ENCODE data around the gene FAM170B.

FAM170B gene

DNA sequence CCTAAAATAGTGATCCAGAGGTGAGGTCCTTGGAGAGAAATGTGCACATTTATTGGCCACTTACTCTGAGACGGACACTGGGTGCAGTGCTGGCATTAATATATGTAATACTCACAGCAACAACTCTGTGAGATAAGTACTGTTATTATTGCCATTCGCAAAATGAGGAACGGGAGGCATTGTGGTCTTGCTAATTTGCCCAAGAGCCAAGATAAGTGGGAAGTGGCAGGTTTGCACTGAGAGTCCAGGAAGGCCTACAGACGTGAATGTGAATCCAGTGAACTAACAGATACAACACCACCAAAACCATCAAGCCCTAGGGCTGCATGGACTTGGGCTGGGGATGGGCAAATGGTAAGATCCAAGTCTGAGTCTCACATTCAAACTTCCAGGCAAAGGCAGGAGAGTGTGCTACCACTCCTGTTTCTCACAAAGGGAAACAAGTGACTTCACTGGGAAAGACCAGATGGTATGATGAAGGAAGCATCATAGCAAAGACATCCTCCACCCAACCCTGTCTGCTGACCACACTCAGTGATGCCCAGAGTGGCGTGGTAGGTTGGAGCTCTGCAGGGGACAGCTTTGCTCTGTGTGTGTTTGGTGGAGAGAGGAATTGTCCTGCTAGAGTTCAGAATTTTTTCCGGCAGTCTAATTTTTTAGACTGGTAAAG is 35.1 kb upstream of the FAM170B start:
- DNase-seq (ENCODE audit: low spot score) = no peak

DNA sequence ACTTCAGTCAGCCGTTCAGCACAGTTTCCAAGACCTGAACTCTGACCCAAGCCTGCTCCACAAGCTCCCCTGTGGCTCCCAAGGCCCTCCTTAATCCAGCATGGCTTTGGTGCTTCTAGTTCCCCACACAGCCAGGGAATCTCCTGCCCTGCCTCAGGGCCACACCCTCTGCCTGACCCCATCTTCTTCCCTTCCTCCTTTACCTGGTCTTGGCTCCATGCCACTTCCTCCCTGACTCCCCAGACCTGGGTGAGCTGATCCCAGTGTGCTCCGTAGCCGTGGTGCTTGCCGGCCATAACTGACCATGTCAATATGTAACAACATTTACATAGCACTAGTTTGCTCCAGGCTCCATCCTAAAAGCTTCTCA is 34.3 kb upstream of the FAM170B start:
- DNase-seq (ENCODE audit: low spot score) = no peak

DNA sequence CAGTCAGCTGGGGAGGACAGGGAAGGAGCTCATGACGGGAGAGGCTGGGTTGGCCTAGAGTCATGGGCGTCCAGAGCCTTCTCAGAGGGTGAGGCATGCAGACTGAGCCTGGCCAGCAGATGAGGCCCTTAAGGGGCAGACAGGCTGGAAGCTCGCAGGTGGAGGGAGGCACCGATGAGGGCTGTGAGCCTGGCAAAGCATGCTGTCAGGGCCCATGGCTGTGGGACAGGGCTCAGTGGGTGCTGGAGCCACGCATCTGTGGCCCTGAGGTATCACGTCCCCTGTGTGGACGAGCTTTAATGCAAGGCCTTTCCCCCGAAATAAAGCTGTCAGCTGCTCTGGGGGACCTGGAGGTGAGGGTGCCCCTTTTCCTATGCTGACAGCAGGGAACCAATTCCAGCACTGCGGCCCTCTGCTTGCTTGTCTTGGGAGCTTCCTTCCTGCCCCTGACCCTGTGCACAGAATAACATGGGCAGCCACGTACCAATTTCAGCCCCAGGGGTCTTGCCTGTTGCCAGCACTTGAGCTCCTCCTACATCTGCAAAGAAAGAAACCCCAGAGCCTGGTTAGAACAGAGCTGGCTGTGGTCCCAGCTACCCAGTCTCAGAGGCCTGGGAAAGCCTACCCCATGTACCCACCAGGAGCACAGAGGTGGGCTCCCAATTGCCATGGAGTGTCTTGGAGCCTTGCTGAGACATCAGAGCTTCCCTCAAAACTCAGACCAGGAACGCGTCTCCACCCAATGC is 33.8 kb upstream of the FAM170B start:
- no peak for DNase-seq (ENCODE audit: low spot score)

DNA sequence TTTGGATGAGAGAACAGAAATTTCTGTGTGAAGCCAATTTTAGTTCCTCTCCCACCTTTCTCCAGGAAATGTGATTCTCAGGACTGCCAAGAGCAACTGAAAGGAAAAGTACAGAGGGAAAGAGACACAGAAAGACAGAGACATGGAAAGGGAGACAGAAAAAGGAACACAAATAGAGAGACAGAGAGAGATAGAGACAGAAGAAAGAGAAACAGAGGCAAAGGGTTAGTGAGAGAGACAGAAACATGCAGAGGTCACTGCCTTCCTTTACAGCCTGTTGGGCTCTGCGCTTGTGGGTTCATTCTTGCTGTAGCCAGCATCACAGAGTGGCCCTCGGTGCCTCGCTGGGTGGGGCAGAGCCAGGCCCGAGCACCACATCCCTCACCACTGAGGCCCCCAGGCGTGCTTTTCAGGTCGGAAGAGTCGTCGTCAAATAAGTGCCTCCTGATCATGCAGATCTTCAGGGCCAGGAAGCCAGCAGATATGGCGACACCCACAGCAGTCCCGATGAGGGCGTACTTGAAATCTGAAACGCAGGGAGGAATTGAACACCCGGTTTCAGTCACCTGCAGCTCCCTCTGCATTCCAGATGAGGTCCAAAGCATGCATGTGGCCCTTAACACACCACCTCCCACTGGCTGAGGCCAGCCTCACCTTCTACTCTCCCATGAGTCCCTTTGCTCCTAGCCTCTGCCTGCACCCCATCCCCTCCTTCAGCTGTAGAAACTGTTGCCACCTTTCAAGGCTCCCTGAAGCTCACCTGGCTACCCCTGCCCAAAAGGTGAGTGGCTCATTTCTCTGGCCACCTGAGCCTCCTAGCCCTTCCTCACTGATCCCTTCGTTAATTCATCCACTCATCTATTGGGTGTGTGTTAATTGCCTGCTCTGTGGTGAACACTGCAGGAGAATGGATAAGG is 32.9 kb upstream of the FAM170B start:
- DNase-seq (ENCODE audit: low spot score) = no peak

DNA sequence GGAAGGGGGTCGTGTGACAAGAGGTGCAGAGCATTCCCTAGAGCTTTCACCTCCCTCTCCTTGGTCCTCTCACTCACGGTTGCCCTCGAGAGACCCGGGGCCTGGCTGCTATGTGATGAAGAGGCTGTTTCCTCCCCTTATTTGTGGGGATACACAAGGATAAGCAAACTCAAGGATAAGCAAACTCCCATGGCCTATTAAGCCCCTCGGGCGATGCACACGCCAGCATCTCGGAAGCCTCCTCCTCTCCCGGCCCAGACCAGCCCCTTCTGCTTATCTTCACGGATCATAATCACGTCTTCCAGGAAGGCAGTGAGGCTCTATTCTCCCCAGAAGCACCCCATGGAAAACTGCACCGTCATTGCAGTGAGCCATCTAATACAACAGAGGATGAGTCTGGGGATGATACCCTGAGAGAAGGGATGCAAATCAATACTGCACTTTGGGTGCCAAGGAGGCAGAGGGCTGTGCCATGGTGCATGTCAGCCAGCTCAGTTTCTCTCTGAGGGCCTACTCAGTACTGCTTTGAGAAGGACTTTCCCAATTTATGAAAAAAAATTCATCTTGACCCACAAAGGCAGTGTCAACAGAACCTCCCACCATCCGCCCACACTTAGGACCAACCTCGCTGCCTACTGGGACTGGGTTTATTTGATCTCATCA is 32.1 kb upstream of the FAM170B start:
- DNase-seq (ENCODE audit: low spot score) = no peak

- no peak for DNase-seq (ENCODE audit: low spot score)
Observed at GRCh38 chr10:49165259-49165658, 31.4 kb upstream of the FAM170B start.

DNA sequence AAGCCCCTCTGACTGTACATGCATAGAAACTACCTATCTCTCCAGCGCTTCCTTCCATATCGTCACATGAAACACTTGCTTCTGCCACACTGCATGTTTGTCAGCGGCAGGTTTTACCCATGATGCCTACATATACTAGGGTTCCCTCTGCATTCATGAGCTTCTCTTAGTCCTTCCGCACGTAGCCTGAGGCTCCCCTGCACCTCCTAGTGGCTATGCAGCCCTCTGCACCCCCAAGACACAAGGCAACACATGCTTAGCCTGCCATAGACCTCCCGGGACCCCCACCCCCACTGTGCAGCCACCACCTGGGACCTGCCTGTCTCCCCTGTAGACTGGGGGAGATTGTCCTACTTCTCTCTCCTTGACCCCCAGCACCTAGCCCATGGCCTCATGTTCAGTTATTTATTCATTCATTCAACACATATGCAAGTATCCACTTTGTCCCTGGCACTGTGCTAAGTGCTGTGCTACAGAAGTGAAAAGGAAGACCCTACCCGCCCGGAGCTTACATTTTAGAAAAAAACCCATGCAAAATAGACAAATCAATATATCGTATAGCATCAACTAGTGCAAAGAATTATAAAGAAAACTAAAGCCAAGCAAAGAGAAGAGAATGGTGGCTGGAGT is 30.9 kb upstream of the FAM170B start:
- DNase-seq (ENCODE audit: low spot score) = no peak

GRCh38 chr10:49163741-49164140 is 29.9 kb upstream of the FAM170B start:
- DNase-seq (ENCODE audit: low spot score) = no peak

GRCh38 chr10:49162761-49163310 is 29.0 kb upstream of the FAM170B start:
- DNase-seq (ENCODE audit: low spot score) = no peak

- no peak for DNase-seq (ENCODE audit: low spot score)
Observed at GRCh38 chr10:49162063-49162462, 28.2 kb upstream of the FAM170B start.

GRCh38 chr10:49161411-49161997 is 27.7 kb upstream of the FAM170B start:
- DNase-seq (ENCODE audit: low spot score) = no peak

- DNase-seq (ENCODE audit: low spot score) = no peak
Observed at GRCh38 chr10:49160814-49161213, 27.0 kb upstream of the FAM170B start.

DNA sequence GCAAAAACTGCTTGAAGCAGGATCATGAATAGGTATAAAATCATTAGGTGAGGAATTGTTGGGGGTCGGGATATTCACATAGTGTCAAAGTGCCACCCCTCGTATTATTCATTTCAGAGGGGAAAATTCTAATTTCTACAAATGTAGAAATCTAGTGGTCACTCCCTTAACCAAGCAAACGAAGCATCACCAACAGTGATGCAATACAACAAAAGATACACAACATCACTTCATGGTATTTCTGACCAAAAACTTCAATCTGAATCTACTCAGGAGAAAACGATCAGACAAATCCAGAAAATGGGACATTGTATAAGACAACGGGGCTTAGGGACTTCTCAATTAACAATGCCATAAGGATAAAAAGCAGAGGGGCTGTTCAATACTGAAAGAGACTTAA is 26.3 kb upstream of the FAM170B start:
- no peak for DNase-seq (ENCODE audit: low spot score)

DNA sequence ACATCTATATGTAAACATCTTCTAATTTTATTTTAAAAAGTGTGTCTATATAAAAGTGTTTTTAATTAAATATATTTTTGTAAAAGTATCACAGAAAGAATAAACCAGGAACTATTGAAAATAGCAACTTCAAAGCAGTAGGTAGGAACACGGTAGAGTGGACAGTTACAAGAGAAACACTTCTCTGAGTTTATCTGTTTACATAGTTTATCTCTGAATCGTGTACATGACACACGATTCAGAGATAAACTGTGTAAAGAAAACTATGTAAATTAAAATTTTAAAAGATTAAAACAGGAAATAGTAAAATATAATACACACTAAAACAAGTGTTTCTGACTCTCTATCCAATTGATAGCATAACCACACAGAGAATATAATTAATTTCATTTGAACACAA is 25.1 kb upstream of the FAM170B start:
- no peak for DNase-seq (ENCODE audit: low spot score)

DNA sequence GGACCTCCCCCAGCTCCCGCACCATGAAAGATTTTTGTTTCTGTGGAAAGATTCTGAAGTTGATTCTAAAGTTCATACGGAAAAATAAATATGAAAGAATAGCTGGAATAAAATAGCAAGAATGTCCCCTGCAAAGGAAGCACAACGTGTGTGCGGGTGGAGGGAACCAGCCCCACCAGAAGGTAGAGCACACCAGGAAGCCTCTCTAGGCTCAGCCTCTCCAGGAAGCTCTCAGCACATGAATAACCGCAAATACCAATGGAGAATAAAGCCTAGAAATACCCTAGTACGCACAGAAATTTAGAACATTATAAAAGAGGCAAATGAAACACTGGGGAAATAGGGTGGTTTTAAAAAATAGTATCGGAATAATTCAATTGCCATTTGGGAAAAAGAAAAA is 24.6 kb upstream of the FAM170B start:
- DNase-seq (ENCODE audit: low spot score) = no peak

- DNase-seq (ENCODE audit: low spot score) = no peak
Observed at GRCh38 chr10:49157229-49157628, 23.4 kb upstream of the FAM170B start.

DNA sequence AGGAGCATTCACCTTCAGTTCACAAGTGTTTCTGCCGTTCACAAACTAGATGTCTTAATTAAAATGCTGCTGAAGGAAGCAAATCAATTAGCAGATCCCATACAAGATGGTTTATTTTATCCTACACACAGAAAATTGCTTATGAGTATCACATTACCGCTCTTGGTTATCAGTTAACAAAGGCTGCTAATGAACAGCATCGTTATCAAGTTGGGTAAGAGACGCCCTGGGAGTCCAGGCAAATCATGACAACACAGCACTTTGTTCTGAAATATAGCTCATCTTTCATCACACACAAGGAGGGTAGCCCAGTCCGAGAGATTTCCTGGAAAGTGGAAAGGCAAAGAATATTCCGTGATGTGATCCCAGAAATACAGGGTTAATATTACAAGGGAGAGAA is 20.8 kb upstream of the FAM170B start:
- no peak for DNase-seq (ENCODE audit: low spot score)

DNA sequence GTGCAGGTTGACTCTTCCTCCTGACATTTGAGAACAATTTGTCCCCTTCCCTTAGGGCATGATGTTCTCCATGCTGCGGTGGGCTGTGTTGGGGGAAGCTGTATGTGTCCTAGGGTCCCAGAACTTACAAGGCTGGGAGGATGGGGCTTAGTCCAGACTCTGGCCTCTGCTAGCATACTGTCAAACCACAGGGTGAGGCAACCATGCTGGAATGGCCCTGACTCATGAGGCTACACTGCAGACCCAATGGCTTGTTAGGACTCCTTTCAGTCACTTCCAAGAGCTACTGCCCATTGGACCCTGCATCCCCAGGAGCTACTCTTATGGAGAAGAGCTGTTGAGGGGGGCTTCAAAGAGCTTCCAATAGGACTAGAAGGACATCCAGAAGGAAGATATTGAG is 20.1 kb upstream of the FAM170B start:
- no peak for DNase-seq (ENCODE audit: low spot score)

- no peak for DNase-seq (ENCODE audit: low spot score)
Observed at GRCh38 chr10:49153115-49153514, 19.3 kb upstream of the FAM170B start.

DNA sequence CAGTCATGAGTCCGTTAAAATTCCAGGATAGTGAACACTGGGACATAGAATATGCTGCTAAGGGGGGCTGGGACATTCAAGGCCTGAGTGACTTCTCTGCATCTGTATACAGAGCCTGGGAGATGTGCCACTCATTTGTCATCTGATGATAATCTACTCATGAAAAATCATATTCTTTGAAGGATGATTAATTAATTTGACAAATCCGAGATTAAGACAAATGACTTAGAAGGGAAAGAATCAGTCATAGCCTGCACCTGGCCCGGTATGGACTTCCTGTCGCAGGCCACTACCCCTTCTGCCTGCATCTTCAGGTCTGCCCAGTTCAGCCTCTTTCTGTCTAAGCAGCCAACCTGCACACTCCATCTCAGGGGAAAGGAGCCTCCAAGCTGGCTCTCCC is 18.8 kb upstream of the FAM170B start:
- no peak for DNase-seq (ENCODE audit: low spot score)

DNA sequence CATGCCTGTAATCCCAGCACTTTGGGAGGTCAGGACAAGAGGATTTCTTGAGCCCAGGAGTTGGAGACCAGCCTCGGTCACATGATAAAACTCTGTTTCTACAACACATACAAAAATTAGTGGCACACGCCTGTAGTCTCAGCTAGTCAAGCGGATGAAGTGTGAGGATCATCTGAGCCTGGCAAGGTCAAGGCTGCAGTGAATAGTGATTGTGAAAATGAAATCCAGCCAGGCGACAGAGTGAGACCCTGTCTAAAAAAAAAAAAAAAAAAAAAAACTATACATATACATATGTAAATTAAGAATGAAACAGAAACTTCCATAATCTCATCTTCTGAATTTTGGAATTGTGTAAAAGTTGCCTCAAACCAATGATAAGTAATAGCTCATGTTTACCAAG is 18.2 kb upstream of the FAM170B start:
- DNase-seq (ENCODE audit: low spot score) = no peak
